Stimulated activated naive CD8-positive, alpha-beta T cell treated with anti-CD3 and anti-CD28 coated beads, Interleukin-15, amount 100 ng/mL, for 72 hours (primary cell): ENCODE results near the gene ENPP7.

Experiments
- ATAC-seq: fragments of 150-1000 bp; cut with Tn5 transposase; 2 replicates; pipeline ENCODE4 v1.10.0; 2021; ENCODE audit warnings: mild to moderate bottlenecking, moderate library complexity
- DNase-seq, 2 donors: peaks; one replicate each; pipeline ENCODE4 v3.0.0; 2021 to 2022
- H3K27ac Mint-ChIP-seq, 2 donors: one replicate each; pipeline ENCODE4 v1.8.0; 2022; ENCODE audit warnings: mild to moderate bottlenecking in 2 of 2, mixed read lengths in 2 of 2, moderate library complexity in 2 of 2
- H3K27me3 Mint-ChIP-seq: one replicate; pipeline ENCODE4 v1.8.0; 2022; ENCODE audit warnings: mixed read lengths
- H3K4me1 Mint-ChIP-seq: one replicate; pipeline ENCODE4 v1.8.0; 2022; ENCODE audit warnings: mild to moderate bottlenecking, mixed read lengths
- H3K4me3 Mint-ChIP-seq, 2 donors: one replicate each; pipeline ENCODE4 v1.8.0; 2022; ENCODE audit warnings: mild to moderate bottlenecking in 2 of 2, mixed read lengths in 2 of 2, moderate library complexity in 1 of 2
- H3K9me3 Mint-ChIP-seq, 2 donors: one replicate each; pipeline ENCODE4 v1.8.0; 2022; ENCODE audit warnings: mixed read lengths in 2 of 2

ENPP7 gene

DNA sequence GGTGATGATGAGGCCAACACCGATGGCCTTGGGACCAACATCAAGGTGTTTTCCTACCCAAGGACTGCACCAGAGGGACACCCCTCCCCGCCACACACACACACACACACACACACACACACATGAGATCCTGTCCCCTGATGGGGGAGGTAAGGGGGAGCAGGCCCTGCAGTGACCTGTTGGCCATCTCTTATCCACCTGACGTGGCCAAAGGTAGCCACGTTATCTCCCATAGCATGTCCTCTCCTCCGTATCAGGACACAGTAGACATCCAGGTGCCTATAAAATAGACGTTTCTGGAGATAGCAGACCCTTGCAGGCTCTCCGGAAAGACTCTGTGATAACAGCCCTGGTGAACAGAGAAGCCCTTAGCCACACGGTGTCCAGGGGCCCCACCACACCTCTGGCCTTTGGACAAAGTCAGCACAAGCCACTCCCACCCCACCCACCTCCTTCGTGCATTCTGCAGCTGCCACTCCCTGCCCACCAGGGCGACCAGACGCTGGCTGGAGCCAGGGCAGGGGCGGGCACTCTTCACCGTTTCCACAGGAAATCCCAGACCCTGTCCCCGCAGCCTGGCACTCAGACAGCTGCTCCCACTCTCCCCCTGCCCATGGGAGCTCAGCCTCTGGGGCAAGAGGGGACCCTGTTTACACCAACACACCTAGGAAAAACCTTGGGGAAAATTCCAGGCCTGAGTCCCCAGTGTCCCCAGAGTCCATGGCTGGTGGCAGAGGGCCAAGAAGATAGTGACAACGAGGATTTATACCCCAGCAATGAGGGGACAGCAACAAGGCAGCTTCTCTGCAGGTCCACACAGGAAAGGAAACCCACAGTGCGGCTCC is 15.4 kb upstream of the ENPP7 start:
- Mint-ChIP-seq H3K4me1 (no peaks in the 10 kb centered on the region), H3K27ac (peak overlapping the region in 1 of 2 donors; percentile 44), H3K27me3 (peaks cover 30% of the 10 kb centered on the region), H3K9me3 (no peaks in the 10 kb centered on the region), H3K4me3 (no peak overlapping the region)
- no peak for ATAC-seq
- DNase-seq, result no peak

DNA sequence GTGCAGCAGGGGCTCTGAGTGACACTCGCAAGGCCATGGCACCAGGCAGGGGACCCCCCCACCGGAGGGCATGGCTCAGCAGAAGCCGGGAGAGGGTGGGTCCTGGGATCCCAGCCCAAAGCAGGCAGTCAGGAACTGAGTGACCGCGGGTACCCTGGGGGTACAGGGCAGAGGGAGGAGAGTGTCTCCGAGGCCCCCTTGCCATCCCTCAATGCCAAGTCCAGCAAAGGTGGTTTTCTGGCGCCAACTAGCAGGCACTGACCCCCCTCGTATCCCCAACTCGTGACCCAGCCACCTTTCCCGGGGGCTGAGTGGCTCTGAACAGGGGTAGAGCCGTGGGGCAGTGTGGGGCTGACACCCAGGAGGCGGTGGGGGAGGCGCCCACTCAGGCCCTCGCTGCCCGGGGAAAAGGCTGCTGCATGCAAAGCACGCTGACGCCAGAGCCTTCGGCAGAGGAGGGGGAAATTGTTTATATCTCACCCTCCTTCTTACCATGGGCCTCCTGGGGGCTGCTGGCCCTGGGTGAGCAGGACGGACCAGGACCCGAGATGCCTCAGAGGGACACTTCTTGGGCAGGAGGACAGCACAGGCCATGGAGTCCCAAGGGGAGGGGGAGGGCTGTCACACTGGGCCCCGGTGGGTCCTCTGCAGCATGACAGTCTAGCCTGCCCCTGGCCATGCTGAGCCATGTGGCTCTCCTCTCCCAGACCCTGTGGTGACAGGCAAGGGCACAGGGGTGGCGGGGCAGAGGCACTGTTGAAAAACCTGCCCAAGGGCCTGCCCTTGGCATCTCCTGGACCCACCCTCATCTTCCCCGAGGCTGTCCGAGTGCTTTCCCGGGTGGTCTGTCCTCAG is 14.6 kb upstream of the ENPP7 start:
- H3K27ac Mint-ChIP-seq, result no peak overlapping the region
- no peaks in the 10 kb centered on the region for H3K4me1 Mint-ChIP-seq
- peaks cover 30% of the 10 kb centered on the region for H3K27me3 Mint-ChIP-seq
- no peak for ATAC-seq
- no peak for DNase-seq
- no peaks in the 10 kb centered on the region for H3K9me3 Mint-ChIP-seq
- H3K4me3 Mint-ChIP-seq, result no peak overlapping the region

- Mint-ChIP-seq H3K27me3 (peaks cover 2% of the 10 kb centered on the region), H3K27ac (no peak overlapping the region), H3K4me1 (no peaks in the 10 kb centered on the region), H3K4me3 (no peak overlapping the region), H3K9me3 (no peaks in the 10 kb centered on the region)
- no peak for ATAC-seq
- DNase-seq, result no peak
Observed at GRCh38 chr17:79720705-79721292, 9.9 kb upstream of the ENPP7 start.

- peak; percentile 49 for ATAC-seq
- no peak for DNase-seq
- Mint-ChIP-seq H3K4me3 (no peak overlapping the region), H3K27me3 (no peaks in the 10 kb centered on the region), H3K27ac (no peak overlapping the region), H3K4me1 (no peaks in the 10 kb centered on the region), H3K9me3 (no peaks in the 10 kb centered on the region)
Observed at GRCh38 chr17:79721993-79722671, 8.6 kb upstream of the ENPP7 start.

DNA sequence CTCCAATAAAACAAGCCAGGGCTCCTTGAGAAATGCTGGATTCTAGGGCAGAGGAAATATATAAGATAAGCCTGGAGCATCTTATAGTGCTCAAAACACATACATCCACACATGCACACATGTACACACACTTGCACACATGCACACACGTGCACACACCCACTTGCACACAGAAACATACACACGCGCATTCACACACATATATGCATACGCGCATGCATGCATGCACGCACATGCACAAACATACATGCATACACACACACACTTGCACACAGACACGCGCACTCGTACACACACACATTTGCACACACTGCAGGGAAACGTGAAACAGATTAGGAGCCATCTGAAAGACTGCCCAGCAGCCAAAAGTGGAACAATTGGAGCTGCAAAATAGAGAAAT is 8.0 kb upstream of the ENPP7 start:
- ATAC-seq (no peak), DNase-seq (no peak)
- no peak overlapping the region for H3K27ac Mint-ChIP-seq
- peaks cover 2% of the 10 kb centered on the region for H3K4me1 Mint-ChIP-seq
- no peaks in the 10 kb centered on the region for H3K27me3 Mint-ChIP-seq
- no peak overlapping the region for H3K4me3 Mint-ChIP-seq
- H3K9me3 Mint-ChIP-seq, result no peaks in the 10 kb centered on the region

DNA sequence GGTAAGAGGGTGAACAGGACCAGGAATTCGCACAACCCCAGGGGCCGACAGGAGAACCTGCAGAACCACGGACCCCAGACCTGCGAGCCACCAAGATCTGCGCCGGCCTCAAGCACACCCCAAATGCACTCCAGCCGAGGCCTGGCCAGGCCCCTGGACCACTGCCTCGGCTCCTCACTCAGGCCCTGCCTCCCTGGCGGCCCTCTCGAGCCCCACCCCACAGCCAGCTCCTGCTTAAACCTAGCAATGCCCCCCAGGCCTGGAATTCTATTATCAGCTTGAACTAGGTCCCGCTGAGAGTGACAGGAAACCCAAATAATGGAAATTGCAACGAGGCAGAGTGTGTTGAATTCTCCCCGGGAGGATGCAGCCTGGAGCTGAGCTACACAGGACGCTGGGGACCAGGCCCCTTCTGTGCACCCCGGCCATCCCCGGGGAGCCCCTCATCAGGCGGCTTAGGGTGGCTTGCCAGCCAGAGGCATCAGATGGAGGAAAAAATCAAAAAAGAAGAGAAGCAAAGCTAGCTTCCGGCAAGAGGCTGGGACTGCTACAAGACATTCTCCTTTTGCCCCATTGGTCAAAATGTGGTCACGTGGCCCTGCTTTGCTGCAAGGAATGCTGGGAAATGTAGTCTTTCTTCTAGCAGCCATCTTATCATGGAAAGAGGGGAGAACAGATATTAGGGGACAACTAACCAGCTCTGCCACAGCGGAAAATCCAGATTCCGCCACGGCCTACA is 2.4 kb upstream of the ENPP7 start:
- Mint-ChIP-seq H3K27ac (peak overlapping the region; percentile 83 to 86), H3K9me3 (no peaks in the 10 kb centered on the region), H3K4me1 (peaks cover 34% of the 10 kb centered on the region), H3K4me3 (peak overlapping the region; percentile 80 to 86), H3K27me3 (no peaks in the 10 kb centered on the region)
- peak; percentile 84 for ATAC-seq
- peak; percentile 76 to 89 for DNase-seq

DNA sequence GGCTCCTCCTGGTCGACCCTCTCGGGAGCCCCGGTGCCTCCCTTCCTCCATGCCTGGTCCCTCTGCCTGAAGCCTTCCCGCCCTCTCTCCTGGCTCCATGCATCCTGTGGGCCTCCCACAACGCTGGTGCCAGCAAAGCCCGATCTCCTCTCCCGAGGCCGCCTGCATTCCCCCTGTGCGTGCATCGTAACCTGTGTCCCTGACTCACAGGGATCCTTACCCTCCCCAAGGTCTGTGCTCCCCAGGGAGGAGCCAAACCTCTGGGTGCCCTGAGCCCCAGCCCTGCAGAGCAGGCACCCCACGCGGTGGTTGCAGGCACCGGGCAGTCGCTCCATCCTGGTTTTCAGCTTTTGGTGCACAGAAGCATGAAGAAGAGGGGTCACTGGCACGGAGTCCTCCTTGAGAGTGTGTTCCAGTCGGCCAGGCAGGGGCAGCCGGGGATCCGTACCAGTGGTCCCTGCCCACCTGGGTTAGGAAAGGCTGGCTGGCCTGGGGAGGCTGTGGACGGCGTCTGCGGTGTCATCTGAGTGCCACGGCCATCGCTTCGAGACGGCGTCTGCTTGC is 1.8 kb upstream of the ENPP7 start:
- Mint-ChIP-seq H3K27me3 (no peaks in the 10 kb centered on the region), H3K9me3 (no peaks in the 10 kb centered on the region), H3K27ac (peak overlapping the region in 1 of 2 donors; percentile 54), H3K4me3 (peak overlapping the region in 1 of 2 donors; percentile 55), H3K4me1 (peaks cover 39% of the 10 kb centered on the region)
- DNase-seq (peak in 1 of 2 donors; percentile 32), ATAC-seq (peak; percentile 35)

DNA sequence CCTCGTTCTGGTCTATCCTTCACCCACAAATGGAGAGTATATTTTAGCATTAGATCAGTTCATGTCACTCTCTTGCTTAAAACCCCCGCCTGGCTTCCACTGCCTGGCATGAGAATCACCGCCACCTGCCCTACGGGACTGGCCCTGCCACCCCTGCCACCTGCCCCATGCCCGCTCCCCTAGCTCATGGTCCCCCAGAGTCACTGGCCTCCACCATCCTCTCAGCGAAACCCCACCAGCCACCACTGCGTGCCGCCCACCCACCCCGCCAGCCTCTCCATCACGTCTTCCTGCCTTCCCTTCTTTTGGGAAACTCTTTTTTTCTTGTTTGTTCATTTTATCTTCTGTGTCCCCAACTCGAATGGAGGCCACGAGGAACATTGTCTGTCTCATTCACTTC is 982 bp upstream of the ENPP7 start:
- ATAC-seq (no peak), DNase-seq (no peak)
- Mint-ChIP-seq H3K4me3 (no peak overlapping the region), H3K27ac (no peak overlapping the region), H3K27me3 (no peaks in the 10 kb centered on the region), H3K4me1 (peaks cover 39% of the 10 kb centered on the region), H3K9me3 (no peaks in the 10 kb centered on the region)

GRCh38 chr17:79730437-79730768 is 340 bp upstream of the ENPP7 start:
- Mint-ChIP-seq H3K27ac (no peak overlapping the region), H3K27me3 (no peaks in the 10 kb centered on the region), H3K4me1 (peaks cover 39% of the 10 kb centered on the region), H3K9me3 (no peaks in the 10 kb centered on the region), H3K4me3 (no peak overlapping the region)
- DNase-seq, result no peak
- ATAC-seq, result no peak

- peak overlapping the region; percentile 64 to 80 for H3K4me3 Mint-ChIP-seq
- no peak for ATAC-seq
Observed at GRCh38 chr17:79732254-79732653, 1.5 kb downstream of the ENPP7 start.

GRCh38 chr17:79732804-79733691 is 2.3 kb downstream of the ENPP7 start:
- DNase-seq, result no peak
- peak overlapping the region; percentile 64 to 80 for H3K4me3 Mint-ChIP-seq
- no peak for ATAC-seq
- H3K4me1 Mint-ChIP-seq, result peaks cover 35% of the 10 kb centered on the region
- H3K27ac Mint-ChIP-seq, result peak overlapping the region; percentile 83 to 96
- peaks cover 3% of the 10 kb centered on the region for H3K27me3 Mint-ChIP-seq
- no peaks in the 10 kb centered on the region for H3K9me3 Mint-ChIP-seq

More at GRCh38 chr17:79732254-79732653, 1.5 kb downstream of the ENPP7 start:
- no peaks in the 10 kb centered on the region for H3K27me3 Mint-ChIP-seq
- DNase-seq, result no peak
- no peak overlapping the region for H3K27ac Mint-ChIP-seq
- peaks cover 39% of the 10 kb centered on the region for H3K4me1 Mint-ChIP-seq
- no peaks in the 10 kb centered on the region for H3K9me3 Mint-ChIP-seq

GRCh38 chr17:79733692-79734070 is 2.9 kb downstream of the ENPP7 start:
- H3K9me3 Mint-ChIP-seq, result no peaks in the 10 kb centered on the region
- H3K27me3 Mint-ChIP-seq, result peaks cover 10% of the 10 kb centered on the region
- peak overlapping the region in 1 of 2 donors; percentile 80 for H3K4me3 Mint-ChIP-seq
- H3K27ac Mint-ChIP-seq, result no peak overlapping the region
- DNase-seq (no peak), ATAC-seq (no peak)
- H3K4me1 Mint-ChIP-seq, result peaks cover 28% of the 10 kb centered on the region

GRCh38 chr17:79735096-79735495 is 4.4 kb downstream of the ENPP7 start:
- Mint-ChIP-seq H3K9me3 (no peaks in the 10 kb centered on the region), H3K4me3 (no peak overlapping the region), H3K4me1 (peaks cover 20% of the 10 kb centered on the region), H3K27me3 (peaks cover 24% of the 10 kb centered on the region), H3K27ac (no peak overlapping the region)
- ATAC-seq, result no peak
- DNase-seq, result no peak
